IMR-90 (cell line): ENCODE data around the gene C21orf91. TPM values are rescaled to one million over a fixed set of nuclear protein-coding genes. Genes with fewer than 3 reads are reported as not detected.

Experiments used
- ATAC-seq: fragments of 200-7000 bp; cut with Tn5 transposase; 2 replicates; pipeline ENCODE4 v1.9.1; 2020; ENCODE audit warnings: low read depth, mild to moderate bottlenecking, moderate library complexity
- BruUV-seq: library from RNA; stranded (reverse); fragments of 400-500 nt; replicated peaks from 2 replicates; lab custom pipeline; 2021; lab: Mats Ljungman, UMichigan
- CTCF ChIA-PET: fragments of 300-600 bp; formaldehyde crosslinking; extraction: SDS; loops from one replicate; lab custom pipeline; 2021; ENCODE audit warnings: antibody characterized with exemption; lab: Yijun Ruan, JAX
- POLR2A ChIA-PET: fragments of 300-600 bp; sonication (Branson Sonifier 250); formaldehyde crosslinking; loops from one replicate; lab custom pipeline; 2022; ENCODE audit warnings: antibody characterized with exemption; ENCODE audit not compliant: unreplicated experiment; lab: Charles Lee
- DNase-seq: peaks from one replicate; pipeline ENCODE4 v3.0.0; 2013
- H2AFZ ChIP-seq: replicated peaks from 2 replicates; pipeline ENCODE3; 2013; ENCODE audit warnings: low read length, mild to moderate bottlenecking; ENCODE audit not compliant: poor library complexity
- H2AK5ac ChIP-seq: 2 replicates; pipeline ENCODE4 v1.6.1; 2013; ENCODE audit warnings: low read depth, low read length, inconsistent platforms
- H2AK9ac ChIP-seq: replicated peaks from 2 replicates; pipeline ENCODE3; 2013; ENCODE audit warnings: mild to moderate bottlenecking, low read depth, low read length, moderate library complexity; ENCODE audit not compliant: poor library complexity
- H2BK120ac ChIP-seq: 2 replicates; pipeline ENCODE4 v1.6.1; 2013; ENCODE audit warnings: low read depth, low read length, inconsistent platforms
- H2BK15ac ChIP-seq: 3 replicates; pipeline ENCODE4 v1.6.1; 2013; ENCODE audit warnings: low read depth, low read length, inconsistent platforms
- H2BK20ac ChIP-seq: 2 replicates; pipeline ENCODE4 v1.6.1; 2013; ENCODE audit warnings: low read depth, mild to moderate bottlenecking, inconsistent platforms, low read length, moderate library complexity
- H2BK5ac ChIP-seq: 2 replicates; pipeline ENCODE4 v1.6.1; 2013; ENCODE audit warnings: mild to moderate bottlenecking, low read depth, low read length, inconsistent platforms; ENCODE audit not compliant: poor library complexity, severe bottlenecking
- H3K14ac ChIP-seq: replicated peaks from 2 replicates; pipeline ENCODE4 v1.6.1; 2013; ENCODE audit warnings: low read depth, low read length, inconsistent platforms
- H3K18ac ChIP-seq: 2 replicates; pipeline ENCODE4 v1.6.1; 2013; ENCODE audit warnings: low read depth, low read length, control low read depth
- H3K23ac ChIP-seq: 2 replicates; pipeline ENCODE4 v1.6.1; 2013; ENCODE audit warnings: low read depth, low read length, inconsistent platforms
- H3K27ac ChIP-seq: 2 replicates; pipeline ENCODE4 v1.5.1; 2013; ENCODE audit warnings: mild to moderate bottlenecking, control low read depth, low read length; ENCODE audit not compliant: insufficient read depth
- H3K27me3 ChIP-seq: 2 replicates; pipeline ENCODE4 v1.6.1; 2013; ENCODE audit warnings: low read length; ENCODE audit not compliant: control insufficient read depth, insufficient read depth
- H3K36me3 ChIP-seq: 2 replicates; pipeline ENCODE4 v1.6.1; 2013; ENCODE audit warnings: low read length, mixed read lengths; ENCODE audit not compliant: control insufficient read depth, insufficient read depth
- H3K4ac ChIP-seq: 2 replicates; pipeline ENCODE4 v1.6.1; 2013; ENCODE audit warnings: low read depth, low read length, inconsistent platforms
- H3K4me1 ChIP-seq: 2 replicates; pipeline ENCODE4 v1.6.1; 2013; ENCODE audit warnings: low read length, mixed read lengths; ENCODE audit not compliant: control insufficient read depth, insufficient read depth
- H3K4me2 ChIP-seq: 2 replicates; pipeline ENCODE4 v1.6.1; 2013; ENCODE audit warnings: low read depth, mild to moderate bottlenecking, control low read depth, low read length, moderate library complexity
- H3K4me3 ChIP-seq: 2 replicates; pipeline ENCODE4 v1.5.1; 2013; ENCODE audit warnings: low read depth, mild to moderate bottlenecking, control low read depth, low read length, moderate library complexity; ENCODE audit not compliant: insufficient read depth
- H3K56ac ChIP-seq: 2 replicates; pipeline ENCODE4 v1.6.1; 2013; ENCODE audit warnings: low read length, inconsistent platforms; ENCODE audit not compliant: insufficient read depth; ENCODE audit errors: extremely low read depth
- H3K79me1 ChIP-seq, 2 experiments: 2 replicates each; pipeline ENCODE4 v1.6.1; 2013; ENCODE audit warnings: low read length in 2 of 2, inconsistent platforms in 1 of 2, low read depth in 1 of 2
- H3K9ac ChIP-seq: 2 replicates; pipeline ENCODE4 v1.6.1; 2013; ENCODE audit warnings: low read depth, low read length, control low read depth
- H3K9me1 ChIP-seq: 2 replicates; pipeline ENCODE4 v1.6.1; 2013; ENCODE audit warnings: low read length, inconsistent platforms; ENCODE audit not compliant: insufficient read depth
- H3K9me3 ChIP-seq: 2 replicates; pipeline ENCODE4 v1.6.1; 2013; ENCODE audit warnings: low read length; ENCODE audit not compliant: control insufficient read depth, insufficient read depth
- H4K20me1 ChIP-seq: 2 replicates; pipeline ENCODE4 v1.6.1; 2013; ENCODE audit warnings: low read length, inconsistent platforms; ENCODE audit not compliant: insufficient read depth
- H4K5ac ChIP-seq: 2 replicates; pipeline ENCODE4 v1.6.1; 2013; ENCODE audit warnings: mild to moderate bottlenecking, low read depth, low read length, control low read depth
- H4K8ac ChIP-seq, 2 experiments: 2 replicates each; pipeline ENCODE4 v1.6.1; 2013; ENCODE audit warnings: low read depth in 2 of 2, low read length in 2 of 2, control low read depth in 1 of 2, inconsistent platforms in 1 of 2
- H4K91ac ChIP-seq: 2 replicates; pipeline ENCODE4 v1.6.1; 2013; ENCODE audit warnings: low read depth, low read length, inconsistent platforms; ENCODE audit not compliant: insufficient read depth
- CEBPB ChIP-seq: IDR thresholded peaks from 2 replicates; pipeline ENCODE4 v1.6.1; 2012; ENCODE audit warnings: low read depth, low read length, improper control_type of control experiment
- CHD1 ChIP-seq: IDR thresholded peaks from 2 replicates; pipeline ENCODE4 v1.6.1; 2012; ENCODE audit warnings: low read depth, low read length, improper control_type of control experiment
- FOS ChIP-seq: fragments of 150-350 bp; IDR thresholded peaks from 2 replicates; pipeline ENCODE4 v1.6.1; 2016; ENCODE audit warnings: low read depth, low read length
- MAFK ChIP-seq: IDR thresholded peaks from 2 replicates; pipeline ENCODE4 v1.6.1; 2012; ENCODE audit warnings: low read depth, low read length, improper control_type of control experiment
- POLR2A ChIP-seq: IDR thresholded peaks from 2 replicates; pipeline ENCODE4 v1.6.1; 2012; ENCODE audit warnings: mild to moderate bottlenecking, low read depth, low read length
- RAD21 ChIP-seq: IDR thresholded peaks from 2 replicates; pipeline ENCODE4 v1.6.1; 2012; ENCODE audit warnings: low read length, improper control_type of control experiment
- RCOR1 ChIP-seq: IDR thresholded peaks from 2 replicates; pipeline ENCODE4 v1.6.1; 2012; ENCODE audit warnings: mild to moderate bottlenecking, low read length, improper control_type of control experiment; ENCODE audit not compliant: insufficient replicate concordance
- USF2 ChIP-seq: fragments of 150-350 bp; IDR thresholded peaks from 2 replicates; pipeline ENCODE4 v1.6.1; 2017; ENCODE audit warnings: mild to moderate bottlenecking, antibody characterized with exemption, low read length, low read depth
- WGBS, 2 experiments: methylation state at CpG; one replicate each; pipeline versions ENCODE4 v1.1.5 to v1.1.7; 2013; ENCODE audit warnings: missing lambda C conversion rate in 2 of 2; ENCODE audit not compliant: insufficient read length in 1 of 2; ENCODE audit errors: extremely low coverage in 2 of 2; 5-methylcytosine and 5-hydroxymethylcytosine counted together
- dilution Hi-C: fragments of 300-500 bp; cut with HindIII; formaldehyde crosslinking; loops from one replicate; pipeline ENCODE4 v1.14.3; 2018; ENCODE audit warnings: low sequenced_read_pairs; ENCODE audit not compliant: unreplicated experiment
- in situ Hi-C: fragments of 300-500 bp; cut with MboI; formaldehyde crosslinking; loops from 3 replicates; pipeline ENCODE4 v1.14.3; 2019; ENCODE audit warnings: low sequenced_read_pairs, inconsistent platforms, mixed read lengths
- intact Hi-C: fragments of 100-400 bp; cut with micrococcal nuclease; formaldehyde crosslinking; loops from 2 replicates; pipeline ENCODE4 v1.10.0; 2022
- polyA plus RNA-seq, 3 experiments: library from polyadenylated mRNA; depleted of rRNA; stranded (reverse); fragments of >200 nt; gene quantifications; 2 replicates each; pipeline ENCODE4 v1.2.3, GENCODE V29; 2012; ENCODE audit warnings: low replicate concordance in 1 of 3
- total RNA-seq: library from RNA; depleted of rRNA; stranded (reverse); fragments of >200 nt; gene quantifications from 2 replicates; pipeline ENCODE4 v1.2.3, GENCODE V29; 2012

Gene C21orf91
- total and polyA plus RNA-seq, 2 of the 4 experiments (the other 2 are of a cell fraction), result 3.7 to 9.3 TPM

- POLR2A ChIA-PET, result no interaction called here
- Histone ChIP-seq H2BK20ac (no peak overlapping the region), H4K5ac (no peak overlapping the region), H3K27ac (no peak overlapping the region), H4K91ac (no peak overlapping the region), H3K14ac (no peak overlapping the region), H3K56ac (no peak overlapping the region), H2AK5ac (no peak overlapping the region), H3K79me1 (no peaks in the 10 kb centered on the region), H3K9me3 (no peaks in the 10 kb centered on the region), H3K4me1 (peaks cover 2% of the 10 kb centered on the region; the same call in 1 of the 2 replicates), H3K4me2 (no peak overlapping the region), H3K4me3 (no peak overlapping the region), H2BK120ac (no peak overlapping the region), H3K27me3 (peaks cover 2% of the 10 kb centered on the region; the same call in 1 of the 2 replicates), H3K23ac (no peak overlapping the region), H2BK15ac (no peak overlapping the region), H4K8ac (no peak overlapping the region), H2AK9ac (no peak overlapping the region), H3K9me1 (no peaks in the 10 kb centered on the region), H2BK5ac (no peak overlapping the region), H3K36me3 (no peaks in the 10 kb centered on the region), H2AFZ (no peak overlapping the region), H3K18ac (no peak overlapping the region), H3K4ac (no peak overlapping the region), H4K20me1 (no peaks in the 10 kb centered on the region), H3K9ac (no peak overlapping the region)
- dilution Hi-C loops (no loop called here), intact Hi-C loops (no loop called here), in situ Hi-C loops (loop anchor here (25.0 kb wide), 1 partner anchor 372 kb away; no protein-coding TSS in a partner anchor)
- BruUV-seq, result no TSS peak
- WGBS, 2 experiments, result no CpG with 5 or more reads among the region's 4 CpGs
- TF ChIP-seq USF2 (no peak), MAFK (no peak), CHD1 (no peak), POLR2A (no peak), RCOR1 (no peak), FOS (no peak), RAD21 (no peak), CEBPB (no peak)
- no peak for DNase-seq
- no peak for ATAC-seq
- CTCF ChIA-PET, result no interaction called here
Measured at GRCh38 chr21:17834639-17835354, 15.6 kb upstream of the C21orf91 start.
